Smooth muscle cell (in vitro differentiated cells): ENCODE measurements around the gene CFAP77. TPM values are rescaled to one million over a fixed set of nuclear protein-coding genes. Genes with fewer than 3 reads are reported as not detected.

ENCODE experiments used
- DNase-seq: peaks from one replicate; lab custom pipeline; 2025; ENCODE audit not compliant: unreplicated experiment; lab: John Stamatoyannopoulos, UW
- H2AFZ ChIP-seq: fragments of 200-600 bp; sonication (generic); 2 replicates; pipeline ENCODE4 v1.6.0; 2016; ENCODE audit warnings: antibody characterized with exemption, low read depth, mild to moderate bottlenecking
- H3F3A ChIP-seq: fragments of 200-600 bp; sonication (generic); 2 replicates; pipeline ENCODE4 v1.6.0; 2017; ENCODE audit warnings: antibody characterized with exemption, low read depth
- H3K27ac ChIP-seq: fragments of 200-600 bp; sonication (generic); 2 replicates; pipeline ENCODE4 v1.5.1; 2016; ENCODE audit warnings: low read depth, mild to moderate bottlenecking
- H3K27me3 ChIP-seq: fragments of 200-600 bp; sonication (generic); 2 replicates; pipeline ENCODE4 v1.6.1; 2016; ENCODE audit warnings: low read depth, mild to moderate bottlenecking
- H3K36me3 ChIP-seq: fragments of 200-600 bp; sonication (generic); 2 replicates; pipeline ENCODE4 v1.5.1; 2016; ENCODE audit warnings: low read depth
- H3K4me1 ChIP-seq: fragments of 200-600 bp; sonication (generic); 2 replicates; pipeline ENCODE4 v1.5.1; 2016; ENCODE audit warnings: low read depth
- H3K4me2 ChIP-seq: fragments of 200-600 bp; sonication (generic); 2 replicates; pipeline ENCODE4 v1.6.0; 2016; ENCODE audit warnings: mild to moderate bottlenecking
- H3K4me3 ChIP-seq: fragments of 200-600 bp; sonication (generic); 2 replicates; pipeline ENCODE4 v1.5.1; 2016; ENCODE audit warnings: mild to moderate bottlenecking
- H3K79me2 ChIP-seq: fragments of 200-600 bp; sonication (generic); 2 replicates; pipeline ENCODE4 v1.6.0; 2016; ENCODE audit warnings: low read depth, mild to moderate bottlenecking
- H3K9ac ChIP-seq: fragments of 200-600 bp; sonication (generic); 2 replicates; pipeline ENCODE4 v1.6.0; 2016; ENCODE audit warnings: low read depth
- H3K9me3 ChIP-seq: fragments of 200-600 bp; sonication (generic); replicated peaks from 2 replicates; pipeline ENCODE4 v1.5.1; 2016; ENCODE audit warnings: low read depth
- H4K20me1 ChIP-seq: fragments of 200-600 bp; sonication (generic); 2 replicates; pipeline ENCODE4 v1.6.0; 2016; ENCODE audit warnings: low read depth
- CTCF ChIP-seq: fragments of 200-600 bp; sonication (generic); IDR thresholded peaks from 2 replicates; pipeline ENCODE4 v1.5.1; 2017; ENCODE audit warnings: borderline replicate concordance, mild to moderate bottlenecking, antibody characterized with exemption; ENCODE audit not compliant: insufficient read depth, poor library complexity, severe bottlenecking
- WGBS: methylation state at CpG from one replicate; pipeline ENCODE4 v1.1.7; 2016; ENCODE audit warnings: low lambda C conversion rate; 5-methylcytosine and 5-hydroxymethylcytosine counted together
- polyA plus RNA-seq: library from polyadenylated mRNA; unstranded; fragments of >200 nt; fragmentation: Nextera tagmentation; extraction: Ambion mirVana; gene quantifications from 2 replicates; pipeline ENCODE4 v1.2.1, GENCODE V29; 2016
- total RNA-seq: library from RNA; depleted of rRNA; stranded (reverse); fragments of >200 nt; gene quantifications from 2 replicates; pipeline ENCODE4 v1.2.3, GENCODE V29; 2014

Gene CFAP77
- total and polyA plus RNA-seq, 2 experiments from 2014 or later: 0.31 TPM; not detected in 1

DNA sequence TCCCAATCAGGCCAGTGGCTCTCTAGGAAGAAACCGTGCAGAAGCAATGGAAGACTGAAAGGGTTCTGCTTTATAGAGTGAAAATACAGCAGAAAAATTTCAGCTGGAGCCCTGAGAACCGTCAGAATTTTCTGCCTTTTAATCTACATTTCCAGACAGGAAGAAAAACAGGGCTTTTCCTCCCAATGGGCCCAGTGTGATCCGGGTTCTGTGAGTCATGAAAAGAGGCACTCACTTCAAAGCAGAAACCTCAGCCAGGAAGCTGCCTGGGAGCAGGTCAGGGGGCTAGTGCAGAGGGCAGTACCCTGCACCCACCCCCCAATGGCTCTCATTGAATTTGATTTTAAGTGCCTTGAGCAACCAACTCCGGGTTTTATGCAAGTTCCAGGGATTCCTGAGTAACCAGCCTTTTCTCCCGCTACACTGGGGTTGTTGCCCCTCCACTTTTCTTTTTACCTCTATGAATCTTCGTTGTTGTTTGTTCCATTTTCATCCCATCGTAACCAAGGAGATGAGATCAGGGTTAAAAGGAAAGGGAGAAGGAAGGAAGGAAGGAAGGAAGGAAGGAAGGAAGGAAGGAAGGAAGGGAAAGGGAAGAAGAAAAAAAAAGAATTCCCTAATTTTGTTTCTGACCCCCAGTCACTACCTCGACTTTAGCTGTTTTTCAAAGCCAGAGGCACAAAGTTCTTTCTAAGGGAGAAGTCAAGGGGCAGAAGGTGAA, 173.7 kb downstream of the CFAP77 start:
- DNase-seq: no peak
- Histone ChIP-seq H3K36me3 (no peaks in the 10 kb centered on the region), H3F3A (no peaks in the 10 kb centered on the region), H3K4me3 (no peak overlapping the region), H3K4me1 (peaks cover 19% of the 10 kb centered on the region), H3K9me3 (no peaks in the 10 kb centered on the region), H3K27ac (no peak overlapping the region), H3K9ac (no peak overlapping the region), H4K20me1 (peaks cover 22% of the 10 kb centered on the region), H2AFZ (no peak overlapping the region), H3K79me2 (no peaks in the 10 kb centered on the region), H3K4me2 (no peak overlapping the region), H3K27me3 (peaks cover 100% of the 10 kb centered on the region)
- 18% methylated on average over 8 of the region's 8 CpGs for WGBS
- no peak for TF ChIP-seq CTCF

DNA sequence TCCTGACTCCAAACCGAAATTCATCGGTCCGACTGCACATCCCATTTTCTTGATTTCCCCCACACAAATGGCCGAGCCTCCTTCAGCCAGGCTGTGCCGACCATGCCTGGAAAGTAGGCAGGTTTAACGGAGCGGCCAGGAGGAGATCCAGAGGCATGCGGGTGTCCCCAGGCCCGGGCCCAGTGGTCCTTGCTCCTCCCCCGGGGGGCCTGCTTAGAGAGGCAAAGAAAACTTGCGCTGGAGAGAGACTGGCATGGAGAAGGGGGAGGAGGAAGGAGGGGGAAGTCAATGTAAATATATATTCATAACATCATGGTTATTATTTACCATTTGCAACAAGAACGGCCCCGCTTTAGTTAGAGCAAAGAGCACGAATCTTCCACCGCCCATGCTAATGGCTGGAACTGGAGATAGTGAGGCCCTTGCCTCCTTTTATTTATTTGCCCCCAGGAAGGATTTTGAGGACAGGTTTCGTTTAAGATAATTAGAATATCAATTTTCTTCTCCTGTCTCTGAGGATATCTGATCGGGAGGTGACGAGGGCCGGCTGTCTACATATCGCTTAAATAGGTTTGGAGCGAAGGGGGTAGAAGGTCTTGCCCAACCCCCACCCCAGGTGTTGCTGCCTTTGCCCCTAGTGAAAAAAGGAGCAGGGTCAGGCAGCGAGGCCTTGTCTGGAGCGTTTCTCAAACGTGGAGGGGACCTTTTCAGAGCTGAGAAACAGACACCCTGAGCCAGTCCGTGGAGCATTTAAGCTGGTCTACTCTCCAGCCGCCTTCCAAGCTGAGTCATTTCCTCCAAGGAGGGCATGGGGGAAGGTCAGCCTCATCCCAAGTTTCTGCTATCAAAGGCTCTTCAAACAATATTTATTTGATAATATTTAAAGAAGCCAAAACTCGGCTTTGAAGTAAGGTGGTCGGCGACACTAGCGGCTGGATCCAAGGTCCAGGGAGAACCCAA, 174.9 kb downstream of the CFAP77 start:
- WGBS: 16% methylated on average over 30 of the region's 30 CpGs
- H3K27me3 ChIP-seq: peaks cover 100% of the 10 kb centered on the region
- H4K20me1 ChIP-seq: peaks cover 26% of the 10 kb centered on the region
- no peak for TF ChIP-seq CTCF
- no peak for DNase-seq
- H3F3A ChIP-seq: no peaks in the 10 kb centered on the region
- no peak overlapping the region for H3K4me3 ChIP-seq
- no peak overlapping the region for H3K9ac ChIP-seq
- H3K9me3 ChIP-seq: no peaks in the 10 kb centered on the region
- peaks cover 19% of the 10 kb centered on the region for H3K4me1 ChIP-seq
- no peak overlapping the region for H2AFZ ChIP-seq
- H3K79me2 ChIP-seq: no peaks in the 10 kb centered on the region
- H3K36me3 ChIP-seq: no peaks in the 10 kb centered on the region
- H3K4me2 ChIP-seq: peak overlapping the region; percentile 71
- H3K27ac ChIP-seq: no peak overlapping the region

DNA sequence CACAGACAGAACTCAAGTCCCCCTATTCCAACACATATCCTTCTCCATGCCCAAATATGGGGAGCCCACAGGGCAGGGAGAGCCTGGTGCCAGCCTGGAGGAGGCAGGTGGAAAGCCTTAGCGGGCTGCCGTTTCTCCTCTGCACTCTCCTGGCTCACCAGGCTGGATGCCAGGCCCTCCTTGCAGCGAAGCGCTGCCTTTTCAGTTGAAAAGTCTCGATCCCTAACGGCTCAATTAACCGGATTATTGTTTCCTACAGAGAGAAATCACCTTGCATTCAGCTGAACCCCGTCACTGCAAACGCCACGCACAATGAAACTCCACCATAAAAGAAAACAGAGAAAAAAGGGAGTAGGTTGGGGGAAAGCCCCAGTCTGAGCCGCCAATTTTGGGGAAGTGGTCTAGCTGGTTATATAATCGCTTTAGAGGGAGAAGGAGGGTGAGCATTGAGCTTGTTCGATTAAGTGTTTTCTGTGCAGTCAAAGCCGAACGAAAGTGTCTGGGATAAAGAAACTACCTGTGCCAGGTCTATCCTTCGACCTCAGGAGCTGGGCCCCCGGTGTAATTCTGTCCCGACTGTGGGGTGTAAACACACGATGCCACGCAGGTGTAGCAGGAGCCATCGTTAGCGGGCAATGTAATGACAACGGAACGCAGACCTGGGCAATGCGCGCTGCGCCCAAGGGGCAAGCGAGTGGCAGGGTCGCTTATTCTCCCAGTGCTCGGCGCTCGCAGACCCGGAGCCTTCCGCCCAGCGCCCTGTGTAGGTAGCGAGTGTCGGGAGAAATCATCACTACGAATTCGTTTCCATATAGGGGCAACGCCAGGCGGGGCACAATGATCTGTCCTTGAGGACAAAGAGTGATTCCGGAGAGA, 176.2 kb downstream of the CFAP77 start:
- H3K9ac ChIP-seq: no peak overlapping the region
- no peaks in the 10 kb centered on the region for H3K36me3 ChIP-seq
- H3K4me1 ChIP-seq: peaks cover 28% of the 10 kb centered on the region
- H3K27ac ChIP-seq: no peak overlapping the region
- H3F3A ChIP-seq: no peaks in the 10 kb centered on the region
- no peak overlapping the region for H2AFZ ChIP-seq
- TF ChIP-seq CTCF: no peak
- no peak for DNase-seq
- H4K20me1 ChIP-seq: peaks cover 34% of the 10 kb centered on the region
- no peaks in the 10 kb centered on the region for H3K9me3 ChIP-seq
- peak overlapping the region; percentile 69 for H3K4me2 ChIP-seq
- H3K4me3 ChIP-seq: no peak overlapping the region
- 11% methylated on average over 42 of the region's 42 CpGs for WGBS
- H3K79me2 ChIP-seq: no peaks in the 10 kb centered on the region
- H3K27me3 ChIP-seq: peaks cover 100% of the 10 kb centered on the region
